ENCODE measurements around the gene SBF2. TPM values are rescaled to one million over a fixed set of nuclear protein-coding genes. Genes with fewer than 3 reads are reported as not detected.

The SBF2 gene
- total and polyA plus RNA-seq, 7 experiments from 2014 or later: 4.2 to 35.2 (median 13.3) TPM

DNA sequence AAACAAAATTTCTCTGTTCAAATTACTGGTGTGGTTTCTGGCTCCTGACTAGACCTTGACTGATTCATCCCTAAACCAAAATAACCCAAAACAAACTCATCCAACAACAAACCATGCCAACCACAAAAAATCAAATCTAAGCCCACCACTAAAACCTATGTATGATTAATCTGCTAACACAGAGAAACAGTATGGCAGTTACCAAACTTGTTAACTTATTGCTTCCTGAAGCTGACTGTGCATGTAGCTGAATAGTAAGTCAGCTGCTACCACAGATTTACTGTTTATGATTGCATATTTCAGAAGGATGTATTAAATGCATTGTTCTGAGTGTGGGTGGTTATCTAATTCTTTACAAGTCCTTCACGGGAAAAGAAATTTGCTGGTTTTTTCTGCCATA, 399.0 kb downstream of the SBF2 start:
- Mint-ChIP-seq H3K9me3 (peaks cover 0 to 14% (median 4%) of the 10 kb centered on the region in 11 donors), H3K27ac (no peak overlapping the region), H3K36me3 (peaks cover 2 to 43% (median 24%) of the 10 kb centered on the region in 5 donors), H3K4me3 (no peak overlapping the region), H3K4me1 (peaks cover 0 to 7% (median 0%) of the 10 kb centered on the region in 7 donors), H3K27me3 (peaks cover 0 to 4% (median 0%) of the 10 kb centered on the region in 5 donors)
- DNase-seq (no peak), ATAC-seq (no peak)
- ChIA-PET POLR2A (no interaction called here), CTCF (no interaction called here)
- Histone ChIP-seq H3K9me3 (ENCODE audit: control insufficient read depth in 2 of 3, low read length in 3 of 3) (peaks cover 0 to 5% (median 0%) of the 10 kb centered on the region in 3 experiments), H3K4me1 (ENCODE audit: control insufficient read depth in 2 of 2, insufficient read depth in 2 of 2, low read length in 2 of 2) (no peaks in the 10 kb centered on the region), H3K4me3 (ENCODE audit: low read length) (no peak overlapping the region), H3K27me3 (ENCODE audit: control insufficient read depth in 2 of 2, insufficient read depth in 2 of 2, low read length in 2 of 2) (no peaks in the 10 kb centered on the region), H3K36me3 (ENCODE audit: control insufficient read depth in 2 of 3, insufficient read depth in 3 of 3, low read length in 3 of 3) (no peaks in the 10 kb centered on the region), H3K27ac (ENCODE audit: low read depth, low read length) (no peak overlapping the region)
- intact Hi-C loops (cut with micrococcal nuclease): no loop called here

DNA sequence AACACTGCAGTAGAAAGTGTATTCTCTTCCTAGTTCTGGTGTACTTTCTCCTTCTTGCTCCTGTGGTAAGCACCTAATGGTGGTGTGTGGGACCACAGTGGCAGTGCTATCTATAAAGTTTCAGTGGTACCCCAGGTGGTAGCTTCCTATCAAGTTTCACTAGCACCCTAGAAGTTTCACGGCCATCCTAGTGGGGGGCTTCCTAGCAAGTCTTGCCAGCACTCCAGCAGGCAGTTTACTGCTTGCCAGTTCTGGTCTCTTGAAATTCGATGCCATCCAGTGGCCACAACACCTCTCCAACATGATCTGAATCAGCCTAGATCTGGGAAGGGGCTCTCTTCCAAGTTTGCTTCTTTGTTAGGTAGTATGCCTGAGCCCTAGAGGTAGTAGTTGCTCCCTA, 400.5 kb downstream of the SBF2 start:
- H3K36me3 Mint-ChIP-seq: peaks cover 2 to 43% (median 24%) of the 10 kb centered on the region in 5 donors
- no peaks in the 10 kb centered on the region for H3K27me3 ChIP-seq (ENCODE audit: control insufficient read depth in 2 of 2, insufficient read depth in 2 of 2, low read length in 2 of 2)
- H3K36me3 ChIP-seq (ENCODE audit: control insufficient read depth in 2 of 3, insufficient read depth in 3 of 3, low read length in 3 of 3): no peaks in the 10 kb centered on the region
- H3K27ac Mint-ChIP-seq: no peak overlapping the region
- no peak overlapping the region for H3K4me3 ChIP-seq (ENCODE audit: low read length)
- DNase-seq (no peak), ATAC-seq (no peak)
- POLR2A ChIA-PET: no interaction called here
- no peak overlapping the region for H3K4me3 Mint-ChIP-seq
- no peak overlapping the region for H3K27ac ChIP-seq (ENCODE audit: low read depth, low read length)
- H3K4me1 ChIP-seq (ENCODE audit: control insufficient read depth in 2 of 2, insufficient read depth in 2 of 2, low read length in 2 of 2): no peaks in the 10 kb centered on the region
- H3K27me3 Mint-ChIP-seq: no peaks in the 10 kb centered on the region
- intact Hi-C loops (cut with micrococcal nuclease): no loop called here
- H3K4me1 Mint-ChIP-seq: peaks cover 0 to 7% (median 0%) of the 10 kb centered on the region in 7 donors
- CTCF ChIA-PET: no interaction called here
- H3K9me3 ChIP-seq (ENCODE audit: control insufficient read depth in 2 of 3, low read length in 3 of 3): peaks cover 0 to 5% (median 0%) of the 10 kb centered on the region in 3 experiments
- H3K9me3 Mint-ChIP-seq: peaks cover 0 to 14% (median 4%) of the 10 kb centered on the region in 11 donors

DNA sequence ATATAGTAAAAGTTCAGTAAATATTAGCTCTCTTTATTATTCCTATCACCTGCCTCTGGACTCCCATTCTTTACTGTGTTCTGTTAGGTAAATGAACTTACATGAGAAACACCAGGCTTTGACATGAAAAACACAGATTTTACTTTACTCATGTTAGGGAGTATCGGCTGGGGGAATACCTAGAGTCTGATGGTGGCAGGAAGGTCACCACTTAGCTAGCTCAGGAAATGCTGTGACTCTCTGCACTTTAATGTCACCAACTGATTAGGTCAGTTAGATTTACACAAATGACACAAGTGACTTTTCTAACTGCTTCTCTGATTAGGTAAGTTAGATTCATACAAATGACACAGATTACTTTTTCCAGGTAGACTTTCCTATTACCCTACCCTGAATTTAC, 405.1 kb downstream of the SBF2 start:
- intact Hi-C loops (cut with micrococcal nuclease): no loop called here
- H3K36me3 Mint-ChIP-seq: peaks cover 0 to 22% (median 6%) of the 10 kb centered on the region in 5 donors

DNA sequence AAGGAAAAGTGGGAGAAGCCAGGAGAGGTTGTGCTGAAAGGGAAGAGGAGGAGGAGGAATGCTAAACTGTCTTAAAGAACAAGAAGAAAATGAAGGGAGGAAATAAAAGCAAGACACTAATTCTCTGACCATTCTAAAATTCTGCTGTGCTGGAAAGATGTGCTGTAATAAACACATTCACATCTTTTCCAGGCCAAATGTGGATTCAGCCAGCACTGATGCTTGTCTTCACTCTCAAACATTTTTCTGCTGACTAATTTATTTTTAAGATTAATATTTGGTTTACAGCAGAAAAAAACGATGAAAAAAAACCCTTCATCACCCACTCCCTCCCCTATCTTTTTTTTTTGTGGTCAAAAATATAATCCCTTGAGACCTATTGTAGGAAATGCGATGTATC, 406.5 kb downstream of the SBF2 start:
- CTCF ChIA-PET: no interaction called here

More for the DNA sequence above, 405.1 kb downstream of the SBF2 start:
- Histone ChIP-seq H3K27me3 (ENCODE audit: control insufficient read depth in 2 of 2, insufficient read depth in 2 of 2, low read length in 2 of 2) (no peaks in the 10 kb centered on the region), H3K4me3 (ENCODE audit: low read length) (no peak overlapping the region), H3K36me3 (ENCODE audit: control insufficient read depth in 2 of 3, insufficient read depth in 3 of 3, low read length in 3 of 3) (no peaks in the 10 kb centered on the region), H3K4me1 (ENCODE audit: control insufficient read depth in 2 of 2, insufficient read depth in 2 of 2, low read length in 2 of 2) (no peaks in the 10 kb centered on the region), H3K27ac (ENCODE audit: low read depth, low read length) (no peak overlapping the region), H3K9me3 (ENCODE audit: control insufficient read depth in 2 of 3, low read length in 3 of 3) (no peaks in the 10 kb centered on the region)
- no peaks in the 10 kb centered on the region for H3K9me3 Mint-ChIP-seq
- H3K4me1 Mint-ChIP-seq: peaks cover 0 to 7% (median 0%) of the 10 kb centered on the region in 7 donors
- DNase-seq (no peak), ATAC-seq (no peak)
- no peak overlapping the region for H3K27ac Mint-ChIP-seq
- no peak overlapping the region for H3K4me3 Mint-ChIP-seq
- ChIA-PET POLR2A (no interaction called here), CTCF (no interaction called here)
- H3K27me3 Mint-ChIP-seq: peaks cover 0 to 4% (median 0%) of the 10 kb centered on the region in 5 donors

DNA sequence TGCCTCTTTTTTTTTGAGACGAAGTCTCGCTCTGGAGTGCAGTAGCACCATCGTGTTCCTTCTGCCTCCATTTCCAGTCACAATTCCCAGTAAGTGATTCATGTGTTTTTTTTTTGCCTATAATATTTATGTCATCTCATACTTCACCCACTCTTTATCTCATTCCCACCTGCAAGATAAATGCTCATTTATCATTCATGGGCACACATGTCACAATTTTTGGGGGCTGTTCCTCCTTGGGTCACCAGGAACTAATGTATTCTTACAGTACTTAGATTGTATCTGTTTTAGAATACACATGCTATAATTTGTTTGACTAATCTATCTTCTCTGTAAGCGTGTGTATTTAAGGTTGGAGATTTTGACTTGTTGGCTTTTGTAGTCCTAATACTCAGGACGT, 407.4 kb downstream of the SBF2 start:
- no peak overlapping the region for H3K27ac ChIP-seq (ENCODE audit: low read depth, low read length)
- H3K36me3 ChIP-seq (ENCODE audit: control insufficient read depth in 2 of 3, insufficient read depth in 3 of 3, low read length in 3 of 3): no peaks in the 10 kb centered on the region
- Mint-ChIP-seq H3K9me3 (no peaks in the 10 kb centered on the region), H3K4me1 (peaks cover 0 to 5% (median 0%) of the 10 kb centered on the region in 7 donors), H3K4me3 (no peak overlapping the region), H3K27ac (no peak overlapping the region), H3K27me3 (peaks cover 0 to 4% (median 0%) of the 10 kb centered on the region in 5 donors), H3K36me3 (peaks cover 0 to 12% (median 3%) of the 10 kb centered on the region in 5 donors)
- ATAC-seq: no peak
- DNase-seq: no peak
- intact Hi-C loops (cut with micrococcal nuclease): no loop called here
- H3K4me3 ChIP-seq (ENCODE audit: low read length): no peak overlapping the region
- POLR2A ChIA-PET: no interaction called here
- H3K27me3 ChIP-seq (ENCODE audit: control insufficient read depth in 2 of 2, insufficient read depth in 2 of 2, low read length in 2 of 2): no peaks in the 10 kb centered on the region
- CTCF ChIA-PET: no interaction called here
- no peaks in the 10 kb centered on the region for H3K4me1 ChIP-seq (ENCODE audit: control insufficient read depth in 2 of 2, insufficient read depth in 2 of 2, low read length in 2 of 2)
- no peaks in the 10 kb centered on the region for H3K9me3 ChIP-seq (ENCODE audit: control insufficient read depth in 2 of 3, low read length in 3 of 3)

More for the DNA sequence above, 406.5 kb downstream of the SBF2 start:
- no peak for DNase-seq
- ATAC-seq: no peak
- Mint-ChIP-seq H3K4me1 (peaks cover 0 to 7% (median 0%) of the 10 kb centered on the region in 7 donors), H3K9me3 (no peaks in the 10 kb centered on the region), H3K36me3 (peaks cover 0 to 13% (median 3%) of the 10 kb centered on the region in 5 donors), H3K4me3 (no peak overlapping the region), H3K27ac (no peak overlapping the region), H3K27me3 (peaks cover 0 to 4% (median 0%) of the 10 kb centered on the region in 5 donors)
- Histone ChIP-seq H3K27ac (ENCODE audit: low read depth, low read length) (no peak overlapping the region), H3K4me3 (ENCODE audit: low read length) (no peak overlapping the region), H3K36me3 (ENCODE audit: control insufficient read depth in 2 of 3, insufficient read depth in 3 of 3, low read length in 3 of 3) (no peaks in the 10 kb centered on the region), H3K4me1 (ENCODE audit: control insufficient read depth in 2 of 2, insufficient read depth in 2 of 2, low read length in 2 of 2) (no peaks in the 10 kb centered on the region), H3K9me3 (ENCODE audit: control insufficient read depth in 2 of 3, low read length in 3 of 3) (no peaks in the 10 kb centered on the region), H3K27me3 (ENCODE audit: control insufficient read depth in 2 of 2, insufficient read depth in 2 of 2, low read length in 2 of 2) (no peaks in the 10 kb centered on the region)
- POLR2A ChIA-PET: no interaction called here
- intact Hi-C loops (cut with micrococcal nuclease): no loop called here

DNA sequence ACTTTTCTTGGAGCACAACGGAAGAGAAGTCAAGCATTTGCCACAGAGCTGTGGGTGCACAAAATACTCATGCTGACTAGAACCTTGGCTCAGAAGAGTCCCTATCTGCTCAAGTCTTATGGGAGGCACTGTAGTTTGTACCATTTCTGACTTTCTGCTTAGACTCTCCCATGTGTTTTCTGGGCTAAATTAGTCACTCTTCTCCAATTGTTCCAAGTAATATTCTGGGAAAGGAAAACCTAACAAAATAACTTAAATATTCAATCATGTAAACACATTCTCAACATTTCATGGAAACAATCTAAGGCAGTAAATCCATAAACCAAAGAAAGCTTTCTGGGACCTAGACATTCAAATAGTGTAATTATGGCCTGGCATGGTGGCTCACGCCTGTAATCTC, 409.4 kb downstream of the SBF2 start:
- H3K4me1 ChIP-seq (ENCODE audit: control insufficient read depth in 2 of 2, insufficient read depth in 2 of 2, low read length in 2 of 2): no peaks in the 10 kb centered on the region
- POLR2A ChIA-PET: no interaction called here
- Mint-ChIP-seq H3K36me3 (peaks cover 0 to 18% (median 0%) of the 10 kb centered on the region in 5 donors), H3K4me3 (no peak overlapping the region), H3K9me3 (no peaks in the 10 kb centered on the region), H3K27ac (no peak overlapping the region), H3K4me1 (peaks cover 0 to 2% (median 0%) of the 10 kb centered on the region in 7 donors), H3K27me3 (peaks cover 0 to 4% (median 0%) of the 10 kb centered on the region in 5 donors)
- H3K27me3 ChIP-seq (ENCODE audit: control insufficient read depth in 2 of 2, insufficient read depth in 2 of 2, low read length in 2 of 2): no peaks in the 10 kb centered on the region
- ATAC-seq (no peak), DNase-seq (no peak)
- no peaks in the 10 kb centered on the region for H3K36me3 ChIP-seq (ENCODE audit: control insufficient read depth in 2 of 3, insufficient read depth in 3 of 3, low read length in 3 of 3)
- CTCF ChIA-PET: no interaction called here
- H3K9me3 ChIP-seq (ENCODE audit: control insufficient read depth in 2 of 3, low read length in 3 of 3): no peaks in the 10 kb centered on the region
- intact Hi-C loops (cut with micrococcal nuclease): no loop called here
- no peak overlapping the region for H3K4me3 ChIP-seq (ENCODE audit: low read length)
- H3K27ac ChIP-seq (ENCODE audit: low read depth, low read length): no peak overlapping the region

DNA sequence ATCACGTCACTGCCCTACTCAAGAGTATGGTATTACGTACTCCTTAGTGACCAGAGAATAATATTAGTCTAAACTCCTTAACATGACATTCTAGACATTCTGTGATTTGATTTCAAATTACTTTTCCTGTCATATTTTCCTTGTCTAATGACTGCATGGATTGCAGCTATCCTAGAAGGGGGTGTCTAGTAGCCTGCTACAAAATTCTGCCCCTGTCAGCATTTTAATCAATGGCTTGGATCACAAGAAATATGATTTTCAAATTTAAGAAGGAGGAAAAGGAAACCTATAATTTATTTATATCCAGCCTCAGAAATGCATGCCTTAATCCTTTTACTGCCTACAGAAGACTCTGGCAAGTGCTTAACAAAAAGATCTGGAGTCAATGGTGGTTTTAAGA, 413.4 kb downstream of the SBF2 start:
- Mint-ChIP-seq H3K9me3 (peaks cover 0 to 2% (median 0%) of the 10 kb centered on the region in 11 donors), H3K4me3 (no peak overlapping the region), H3K4me1 (peaks cover 0 to 2% (median 0%) of the 10 kb centered on the region in 7 donors), H3K27ac (no peak overlapping the region), H3K36me3 (peaks cover 2 to 30% (median 9%) of the 10 kb centered on the region in 5 donors), H3K27me3 (peaks cover 0 to 2% (median 0%) of the 10 kb centered on the region in 5 donors)
- intact Hi-C loops (cut with micrococcal nuclease): no loop called here
- no peak for ATAC-seq
- Histone ChIP-seq H3K27me3 (ENCODE audit: control insufficient read depth in 2 of 2, insufficient read depth in 2 of 2, low read length in 2 of 2) (no peaks in the 10 kb centered on the region), H3K4me3 (ENCODE audit: low read length) (no peak overlapping the region), H3K4me1 (ENCODE audit: control insufficient read depth in 2 of 2, insufficient read depth in 2 of 2, low read length in 2 of 2) (no peaks in the 10 kb centered on the region), H3K9me3 (ENCODE audit: control insufficient read depth in 2 of 3, low read length in 3 of 3) (no peaks in the 10 kb centered on the region), H3K36me3 (ENCODE audit: control insufficient read depth in 2 of 3, insufficient read depth in 3 of 3, low read length in 3 of 3) (no peaks in the 10 kb centered on the region), H3K27ac (ENCODE audit: low read depth, low read length) (no peak overlapping the region)
- POLR2A ChIA-PET: no interaction called here
- DNase-seq: no peak
- CTCF ChIA-PET: no interaction called here

Data from naive thymus-derived CD4-positive, alpha-beta T cell (primary cell).